ENCODE results near the gene CYLD. TPM values are rescaled to one million over a fixed set of nuclear protein-coding genes. Genes with fewer than 3 reads are reported as not detected.

The CYLD gene
- total and polyA plus RNA-seq, 10 of the 15 experiments (the other 5 are each of a cell fraction or from before 2014, with no cell fraction given) = 19.2 to 106 (median 46.1) TPM

DNA sequence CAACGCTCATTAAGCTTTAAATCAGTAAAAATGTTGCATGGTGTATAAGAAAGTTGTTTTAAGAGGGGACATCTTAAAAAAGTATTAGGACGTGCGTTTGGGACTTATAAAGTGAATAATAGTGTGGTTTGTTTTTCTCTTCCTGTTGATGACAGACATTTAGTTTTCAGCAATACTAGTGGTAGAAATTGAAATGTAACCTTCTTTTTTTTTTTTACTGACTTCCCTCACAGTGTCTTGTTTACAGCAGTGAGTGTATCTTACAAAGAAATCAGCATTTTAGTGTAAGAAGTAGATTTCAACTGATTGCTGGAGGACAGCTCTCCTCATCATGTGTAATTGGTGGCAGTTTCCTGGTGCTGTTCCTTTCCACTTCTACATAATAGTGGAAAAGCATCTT lies 39.6 kb downstream of the CYLD start (continued):
- TF ChIP-seq ELK1 (IDR thresholded peaks at IDR 0.05; ENCODE audit: low read depth, low read length) = no peak
- no peak for TF ChIP-seq NRF1 (conservative IDR thresholded peaks at IDR 0.05; ENCODE audit: low read depth, low read length)
- TF ChIP-seq KDM1A (IDR thresholded peaks at IDR 0.05; ENCODE audit: borderline replicate concordance) = no peak
- no peak for TF ChIP-seq SMC3 (IDR thresholded peaks at IDR 0.05; ENCODE audit: borderline replicate concordance, low read length)
- TF ChIP-seq IKZF1 (conservative IDR thresholded peaks at IDR 0.05) = no peak
- TF ChIP-seq ZNF217 (IDR thresholded peaks at IDR 0.05) = no peak
- TF ChIP-seq SKIL (IDR thresholded peaks at IDR 0.05; ENCODE audit: low read depth, poor library complexity, severe bottlenecking) = no peak

DNA sequence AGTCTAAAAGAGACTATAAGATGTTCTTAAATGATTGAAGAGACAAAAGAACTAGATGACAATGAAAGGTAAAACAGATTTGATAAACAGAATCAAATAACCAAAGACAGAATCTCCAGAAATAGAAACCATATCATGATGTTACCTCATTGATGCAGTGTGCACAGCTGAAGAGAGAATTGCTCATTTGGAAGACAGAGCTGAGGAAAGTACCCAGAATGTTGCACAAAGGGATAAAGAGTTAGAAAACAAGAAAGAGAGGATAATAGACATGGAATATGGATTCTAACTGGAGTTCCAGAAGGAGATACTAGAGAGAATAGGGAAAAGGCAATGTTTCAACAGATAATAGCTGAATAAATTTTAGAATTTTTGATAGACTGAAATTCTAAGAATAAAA lies 47.9 kb downstream of the CYLD start:
- FAIRE-seq (peak; percentile 27), DNase-seq (ENCODE audit: low read depth, low spot score) (no peak), ATAC-seq (no peak)
- in situ Hi-C loops (cut with MboI) (no loop called here), intact Hi-C loops (cut with micrococcal nuclease; ENCODE audit: unreplicated experiment) (no loop called here)
- POLR2A ChIA-PET = no interaction called here
- H3K9ac ChIP-seq (ENCODE audit: control insufficient read depth, insufficient read depth, low read length) = no peak overlapping the region
- H3K36me3 ChIP-seq (ENCODE audit: control insufficient read depth in 2 of 2, insufficient read depth in 2 of 2, low read length in 1 of 2) = peaks cover 1 to 28% of the 10 kb centered on the region in 2 experiments
- BruUV-seq (replicated peaks) = no TSS peak
- TF ChIP-seq ZNF687 (IDR thresholded peaks at IDR 0.05) = no peak
- TF ChIP-seq CBX5 (IDR thresholded peaks at IDR 0.05; ENCODE audit: low read depth) = peak; percentile 69; the same call in 1 of the 2 replicates
- RAD21 ChIA-PET (ENCODE audit: unreplicated experiment) = no interaction called here
- no peaks in the 10 kb centered on the region for H4K20me1 ChIP-seq (ENCODE audit: control insufficient read depth, insufficient read depth)
- H3K79me2 ChIP-seq (ENCODE audit: control insufficient read depth, insufficient read depth, low read length) = no peaks in the 10 kb centered on the region
- H2AFZ ChIP-seq (ENCODE audit: control insufficient read depth, low read depth, low read length) = no peak overlapping the region
- H3K4me3 ChIP-seq = no peak overlapping the region
- H3K4me1 ChIP-seq (ENCODE audit: control insufficient read depth, insufficient read depth, low read length) = no peaks in the 10 kb centered on the region
- H3K27me3 ChIP-seq (replicated peaks in 1 of 2; ENCODE audit: control insufficient read depth in 2 of 2, insufficient read depth in 2 of 2, low read length in 1 of 2) = no peaks in the 10 kb centered on the region
- CTCF ChIA-PET = interaction anchor here (0.8 to 5.5 kb wide), 3 partner anchors 17 to 435 kb away, joined by 3 to 31 read pairs (median 4); no protein-coding TSS in a partner anchor
- SMC1A ChIA-PET (ENCODE audit: uncharacterized antibody, unreplicated experiment) = no interaction called here
- H3K4me2 ChIP-seq (ENCODE audit: control insufficient read depth, insufficient read depth) = no peak overlapping the region
- no peak overlapping the region for H3K27ac ChIP-seq (ENCODE audit: control insufficient read depth, insufficient read depth)
- H3K9me3 ChIP-seq (replicated peaks; ENCODE audit: control insufficient read depth, insufficient read depth, low read length) = no peaks in the 10 kb centered on the region; the same call in 1 of the 3 replicates
